Measurements from ENCODE around the gene KDELR3.
A peak's percentile ranks its signal among the peaks of the same experiment; 100 is the strongest.

KDELR3 gene

GRCh38 chr22:38453066-38453672 is 14.7 kb upstream of the KDELR3 start:
- Histone ChIP-seq H3K9me3 (ENCODE audit: control insufficient read depth, low read depth, low read length) (no peaks in the 10 kb centered on the region), H3K9ac (ENCODE audit: low read length) (no peak overlapping the region), H3K4me3 (ENCODE audit: low read length) (no peak overlapping the region), H3K27ac (ENCODE audit: low read length) (no peak overlapping the region), H3K36me3 (ENCODE audit: control insufficient read depth, low read depth, low read length) (no peaks in the 10 kb centered on the region), H3K4me1 (ENCODE audit: control insufficient read depth, low read depth, low read length) (no peaks in the 10 kb centered on the region), H3K27me3 (ENCODE audit: control insufficient read depth, insufficient read depth, low read length) (peaks cover 54% of the 10 kb centered on the region)

- Histone ChIP-seq H3K4me1 (ENCODE audit: control insufficient read depth, low read depth, low read length) (no peaks in the 10 kb centered on the region), H3K4me3 (ENCODE audit: low read length) (no peak overlapping the region), H3K27ac (ENCODE audit: low read length) (no peak overlapping the region), H3K9ac (ENCODE audit: low read length) (no peak overlapping the region), H3K27me3 (ENCODE audit: control insufficient read depth, insufficient read depth, low read length) (peaks cover 61% of the 10 kb centered on the region), H3K36me3 (ENCODE audit: control insufficient read depth, low read depth, low read length) (no peaks in the 10 kb centered on the region), H3K9me3 (ENCODE audit: control insufficient read depth, low read depth, low read length) (no peaks in the 10 kb centered on the region)
These were observed 13.9 kb upstream of the KDELR3 start for GRCh38 chr22:38453996-38454352.

GRCh38 chr22:38454353-38455075 is 13.4 kb upstream of the KDELR3 start:
- Histone ChIP-seq H3K9ac (ENCODE audit: low read length) (no peak overlapping the region), H3K9me3 (ENCODE audit: control insufficient read depth, low read depth, low read length) (no peaks in the 10 kb centered on the region), H3K4me3 (ENCODE audit: low read length) (peak overlapping the region; percentile 29), H3K27me3 (ENCODE audit: control insufficient read depth, insufficient read depth, low read length) (peaks cover 62% of the 10 kb centered on the region), H3K27ac (ENCODE audit: low read length) (no peak overlapping the region), H3K36me3 (ENCODE audit: control insufficient read depth, low read depth, low read length) (no peaks in the 10 kb centered on the region), H3K4me1 (ENCODE audit: control insufficient read depth, low read depth, low read length) (no peaks in the 10 kb centered on the region)

GRCh38 chr22:38455076-38455529 is 12.8 kb upstream of the KDELR3 start, which contains the start of gene KCNJ4:
Gene KCNJ4 (minus strand): TSS chr22:38455199. CDS start chr22:38428132, 27,067 bp downstream.
- Histone ChIP-seq H3K27ac (ENCODE audit: low read length) (no peak within 1 kb of the TSS), H3K4me1 (ENCODE audit: control insufficient read depth, low read depth, low read length) (no peaks in the 10 kb centered on the region), H3K4me3 (ENCODE audit: low read length) (peak within 1 kb of the TSS; percentile 51), H3K9me3 (ENCODE audit: control insufficient read depth, low read depth, low read length) (no peaks in the 10 kb centered on the region), H3K9ac (ENCODE audit: low read length) (no peak within 1 kb of the TSS), H3K36me3 (ENCODE audit: control insufficient read depth, low read depth, low read length) (no peaks in the 10 kb centered on the region), H3K27me3 (ENCODE audit: control insufficient read depth, insufficient read depth, low read length) (peaks cover 61% of the 10 kb centered on the region)

GRCh38 chr22:38455530-38456271 is 12.2 kb upstream of the KDELR3 start:
- Histone ChIP-seq H3K9me3 (ENCODE audit: control insufficient read depth, low read depth, low read length) (no peaks in the 10 kb centered on the region), H3K4me1 (ENCODE audit: control insufficient read depth, low read depth, low read length) (no peaks in the 10 kb centered on the region), H3K9ac (ENCODE audit: low read length) (no peak overlapping the region), H3K36me3 (ENCODE audit: control insufficient read depth, low read depth, low read length) (no peaks in the 10 kb centered on the region), H3K27ac (ENCODE audit: low read length) (no peak overlapping the region), H3K4me3 (ENCODE audit: low read length) (peak overlapping the region; percentile 51), H3K27me3 (ENCODE audit: control insufficient read depth, insufficient read depth, low read length) (peaks cover 66% of the 10 kb centered on the region)

GRCh38 chr22:38456272-38456835 is 11.5 kb upstream of the KDELR3 start:
- Histone ChIP-seq H3K9me3 (ENCODE audit: control insufficient read depth, low read depth, low read length) (no peaks in the 10 kb centered on the region), H3K36me3 (ENCODE audit: control insufficient read depth, low read depth, low read length) (no peaks in the 10 kb centered on the region), H3K9ac (ENCODE audit: low read length) (no peak overlapping the region), H3K27ac (ENCODE audit: low read length) (no peak overlapping the region), H3K27me3 (ENCODE audit: control insufficient read depth, insufficient read depth, low read length) (peaks cover 71% of the 10 kb centered on the region), H3K4me1 (ENCODE audit: control insufficient read depth, low read depth, low read length) (peaks cover 3% of the 10 kb centered on the region), H3K4me3 (ENCODE audit: low read length) (peak overlapping the region; percentile 48)

GRCh38 chr22:38456841-38457699 is 10.8 kb upstream of the KDELR3 start:
- Histone ChIP-seq H3K9ac (ENCODE audit: low read length) (no peak overlapping the region), H3K4me1 (ENCODE audit: control insufficient read depth, low read depth, low read length) (peaks cover 3% of the 10 kb centered on the region), H3K36me3 (ENCODE audit: control insufficient read depth, low read depth, low read length) (no peaks in the 10 kb centered on the region), H3K27ac (ENCODE audit: low read length) (no peak overlapping the region), H3K4me3 (ENCODE audit: low read length) (no peak overlapping the region), H3K9me3 (ENCODE audit: control insufficient read depth, low read depth, low read length) (no peaks in the 10 kb centered on the region), H3K27me3 (ENCODE audit: control insufficient read depth, insufficient read depth, low read length) (peaks cover 69% of the 10 kb centered on the region)

- Histone ChIP-seq H3K4me1 (ENCODE audit: control insufficient read depth, low read depth, low read length) (peaks cover 10% of the 10 kb centered on the region), H3K27ac (ENCODE audit: low read length) (no peak overlapping the region), H3K9me3 (ENCODE audit: control insufficient read depth, low read depth, low read length) (no peaks in the 10 kb centered on the region), H3K9ac (ENCODE audit: low read length) (no peak overlapping the region), H3K27me3 (ENCODE audit: control insufficient read depth, insufficient read depth, low read length) (peaks cover 60% of the 10 kb centered on the region), H3K36me3 (ENCODE audit: control insufficient read depth, low read depth, low read length) (no peaks in the 10 kb centered on the region), H3K4me3 (ENCODE audit: low read length) (no peak overlapping the region)
These were observed 7.5 kb upstream of the KDELR3 start for GRCh38 chr22:38460426-38460840.

- no peaks in the 10 kb centered on the region for H3K9me3 ChIP-seq (ENCODE audit: control insufficient read depth, low read depth, low read length)
- peak overlapping the region; percentile 18 for H3K4me3 ChIP-seq (ENCODE audit: low read length)
- no peak overlapping the region for H3K9ac ChIP-seq (ENCODE audit: low read length)
- peaks cover 62% of the 10 kb centered on the region for H3K27me3 ChIP-seq (ENCODE audit: control insufficient read depth, insufficient read depth, low read length)
- peaks cover 10% of the 10 kb centered on the region for H3K4me1 ChIP-seq (ENCODE audit: control insufficient read depth, low read depth, low read length)
- no peak overlapping the region for H3K27ac ChIP-seq (ENCODE audit: low read length)
- no peaks in the 10 kb centered on the region for H3K36me3 ChIP-seq (ENCODE audit: control insufficient read depth, low read depth, low read length)
These were observed 6.9 kb upstream of the KDELR3 start for GRCh38 chr22:38461057-38461413.

GRCh38 chr22:38461414-38462081 is 6.3 kb upstream of the KDELR3 start:
- no peak overlapping the region for H3K9ac ChIP-seq (ENCODE audit: low read length)
- peaks cover 10% of the 10 kb centered on the region for H3K4me1 ChIP-seq (ENCODE audit: control insufficient read depth, low read depth, low read length)
- H3K4me3 ChIP-seq (ENCODE audit: low read length): peak overlapping the region; percentile 18
- H3K9me3 ChIP-seq (ENCODE audit: control insufficient read depth, low read depth, low read length): no peaks in the 10 kb centered on the region
- no peak overlapping the region for H3K27ac ChIP-seq (ENCODE audit: low read length)
- H3K27me3 ChIP-seq (ENCODE audit: control insufficient read depth, insufficient read depth, low read length): peaks cover 62% of the 10 kb centered on the region
- no peaks in the 10 kb centered on the region for H3K36me3 ChIP-seq (ENCODE audit: control insufficient read depth, low read depth, low read length)
